Chondrocyte (in vitro differentiated cells): Measurements from ENCODE around the gene ALG14. TPM values are rescaled to one million over a fixed set of nuclear protein-coding genes. Genes with fewer than 3 reads are reported as not detected.
A peak's percentile ranks its signal among the peaks of the same experiment; 100 is the strongest.

Experiments
- DNase-seq: peaks from one replicate; pipeline ENCODE4 v3.0.0; 2021; ENCODE audit warnings: mixed read lengths, low spot score
- H3K27ac Mint-ChIP-seq: one replicate; pipeline ENCODE4 v1.8.0; 2021; ENCODE audit warnings: mild to moderate bottlenecking, moderate library complexity, mixed read lengths; ENCODE audit not compliant: unreplicated experiment
- H3K27me3 Mint-ChIP-seq: 2 replicates; pipeline ENCODE4 v1.8.0; 2021; ENCODE audit warnings: low read depth, mixed read lengths
- H3K36me3 Mint-ChIP-seq: 2 replicates; pipeline ENCODE4 v1.8.0; 2021; ENCODE audit warnings: low read depth, mixed read lengths
- H3K4me1 Mint-ChIP-seq: 2 replicates; pipeline ENCODE4 v1.8.0; 2021; ENCODE audit warnings: low read depth, mild to moderate bottlenecking, mixed read lengths
- H3K4me3 Mint-ChIP-seq: one replicate; pipeline ENCODE4 v1.8.0; 2021; ENCODE audit warnings: mild to moderate bottlenecking, moderate library complexity, mixed read lengths; ENCODE audit not compliant: unreplicated experiment
- H3K9me3 Mint-ChIP-seq: 2 replicates; pipeline ENCODE4 v1.8.0; 2021; ENCODE audit warnings: low read depth, mixed read lengths
- total RNA-seq: library from RNA; stranded (reverse); gene quantifications from 3 replicates; pipeline ENCODE4 v1.2.1, GENCODE V29; 2021
- TF ChIP-seq, protein P1 (sequence below): fragments of 200-600 bp; sonication (generic); IDR thresholded peaks from 2 replicates; pipeline ENCODE4 v1.5.0; 2021; ENCODE audit warnings: antibody characterized with exemption, mild to moderate bottlenecking, moderate library complexity

Gene ALG14
- total RNA-seq, 1 donor from 2014 or later, result 3.8 TPM

DNA sequence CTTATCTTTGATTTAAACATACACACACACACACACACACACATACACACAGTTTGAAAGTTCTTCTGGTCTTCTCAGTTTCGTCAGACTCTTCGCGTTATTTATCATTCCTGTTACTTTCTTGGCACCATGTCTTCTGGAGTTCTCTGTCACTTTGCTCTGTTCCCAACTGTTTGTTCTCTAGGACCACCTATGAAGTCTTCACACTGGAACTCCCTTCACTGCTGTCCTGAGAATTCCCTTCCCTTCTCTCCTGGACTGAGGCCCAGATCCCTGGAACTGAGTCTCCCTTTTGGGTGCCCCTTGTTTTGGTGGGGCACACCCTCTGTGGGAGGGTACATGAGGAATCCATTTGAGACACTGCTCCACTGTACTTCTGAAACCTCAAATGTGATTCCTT lies 30.5 kb downstream of the ALG14 start:
- TF ChIP-seq, protein P1, sequence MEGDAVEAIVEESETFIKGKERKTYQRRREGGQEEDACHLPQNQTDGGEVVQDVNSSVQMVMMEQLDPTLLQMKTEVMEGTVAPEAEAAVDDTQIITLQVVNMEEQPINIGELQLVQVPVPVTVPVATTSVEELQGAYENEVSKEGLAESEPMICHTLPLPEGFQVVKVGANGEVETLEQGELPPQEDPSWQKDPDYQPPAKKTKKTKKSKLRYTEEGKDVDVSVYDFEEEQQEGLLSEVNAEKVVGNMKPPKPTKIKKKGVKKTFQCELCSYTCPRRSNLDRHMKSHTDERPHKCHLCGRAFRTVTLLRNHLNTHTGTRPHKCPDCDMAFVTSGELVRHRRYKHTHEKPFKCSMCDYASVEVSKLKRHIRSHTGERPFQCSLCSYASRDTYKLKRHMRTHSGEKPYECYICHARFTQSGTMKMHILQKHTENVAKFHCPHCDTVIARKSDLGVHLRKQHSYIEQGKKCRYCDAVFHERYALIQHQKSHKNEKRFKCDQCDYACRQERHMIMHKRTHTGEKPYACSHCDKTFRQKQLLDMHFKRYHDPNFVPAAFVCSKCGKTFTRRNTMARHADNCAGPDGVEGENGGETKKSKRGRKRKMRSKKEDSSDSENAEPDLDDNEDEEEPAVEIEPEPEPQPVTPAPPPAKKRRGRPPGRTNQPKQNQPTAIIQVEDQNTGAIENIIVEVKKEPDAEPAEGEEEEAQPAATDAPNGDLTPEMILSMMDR, result no peak

DNA sequence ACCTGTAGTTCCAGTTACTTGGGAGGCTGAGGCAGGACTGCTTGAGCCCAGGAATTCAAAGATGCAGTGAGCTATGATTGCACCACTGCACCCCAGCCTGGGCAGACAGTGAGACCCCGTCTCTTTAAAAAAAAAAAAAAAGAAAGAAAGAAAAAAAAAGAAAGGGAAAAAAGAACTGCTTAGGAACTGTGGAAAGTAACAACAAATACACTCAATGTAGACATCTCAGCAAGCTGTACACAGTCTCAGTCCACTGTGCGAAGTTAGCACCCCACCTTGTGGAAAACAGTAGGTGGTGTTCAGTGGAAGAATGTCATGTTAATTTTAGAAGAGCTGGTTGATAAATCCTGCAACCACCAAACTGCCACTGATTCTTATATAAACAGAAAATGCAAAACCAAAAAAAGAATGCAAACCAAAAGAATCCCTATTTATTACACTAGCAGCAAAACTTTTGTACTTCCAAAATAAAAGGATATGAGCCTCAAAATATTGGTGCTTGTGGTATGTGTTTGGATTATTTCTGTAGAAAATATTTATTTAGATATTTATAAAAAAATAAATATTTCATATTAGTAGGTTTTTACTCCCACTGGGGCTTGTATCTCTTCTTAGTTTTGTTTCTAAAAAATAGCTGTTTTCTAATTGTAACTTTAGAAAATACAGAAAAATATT lies 31.1 kb downstream of the ALG14 start:
- peaks cover 5% of the 10 kb centered on the region for H3K4me1 Mint-ChIP-seq
- no peaks in the 10 kb centered on the region for H3K27me3 Mint-ChIP-seq
- no peak overlapping the region for H3K4me3 Mint-ChIP-seq
- DNase-seq, result no peak
- no peaks in the 10 kb centered on the region for H3K36me3 Mint-ChIP-seq
- no peaks in the 10 kb centered on the region for H3K9me3 Mint-ChIP-seq
- H3K27ac Mint-ChIP-seq, result no peak overlapping the region
- TF ChIP-seq, protein P1, result peak; percentile 92

More for the DNA sequence above, 30.5 kb downstream of the ALG14 start:
- H3K4me3 Mint-ChIP-seq, result no peak overlapping the region
- no peaks in the 10 kb centered on the region for H3K27me3 Mint-ChIP-seq
- no peaks in the 10 kb centered on the region for H3K9me3 Mint-ChIP-seq
- no peaks in the 10 kb centered on the region for H3K36me3 Mint-ChIP-seq
- H3K27ac Mint-ChIP-seq, result no peak overlapping the region
- peaks cover 5% of the 10 kb centered on the region for H3K4me1 Mint-ChIP-seq
- no peak for DNase-seq

DNA sequence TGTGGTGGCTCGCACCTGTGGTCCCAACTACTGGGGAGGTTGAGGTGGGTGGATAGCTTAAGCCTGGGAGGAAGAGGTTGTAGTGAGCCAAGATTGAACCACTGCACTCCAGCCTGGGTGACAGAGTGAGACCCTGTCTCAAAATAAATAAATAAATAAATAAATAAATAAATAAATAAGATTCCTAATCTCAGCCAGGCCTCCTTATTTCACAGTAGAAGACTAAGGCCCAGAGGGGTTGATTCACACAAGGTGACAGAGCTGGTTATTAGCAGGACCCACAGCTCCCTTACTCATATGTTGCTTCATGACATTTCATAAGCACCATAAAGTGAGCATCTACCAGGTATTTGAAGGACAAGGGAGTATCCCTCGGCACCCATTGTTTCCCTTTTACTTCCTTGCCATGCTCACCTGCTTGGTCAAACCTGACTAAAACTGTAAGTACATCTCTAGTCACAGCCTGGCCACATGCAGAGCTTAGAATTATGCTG lies 32.7 kb downstream of the ALG14 start:
- H3K27ac Mint-ChIP-seq, result no peak overlapping the region
- no peaks in the 10 kb centered on the region for H3K27me3 Mint-ChIP-seq

DNA sequence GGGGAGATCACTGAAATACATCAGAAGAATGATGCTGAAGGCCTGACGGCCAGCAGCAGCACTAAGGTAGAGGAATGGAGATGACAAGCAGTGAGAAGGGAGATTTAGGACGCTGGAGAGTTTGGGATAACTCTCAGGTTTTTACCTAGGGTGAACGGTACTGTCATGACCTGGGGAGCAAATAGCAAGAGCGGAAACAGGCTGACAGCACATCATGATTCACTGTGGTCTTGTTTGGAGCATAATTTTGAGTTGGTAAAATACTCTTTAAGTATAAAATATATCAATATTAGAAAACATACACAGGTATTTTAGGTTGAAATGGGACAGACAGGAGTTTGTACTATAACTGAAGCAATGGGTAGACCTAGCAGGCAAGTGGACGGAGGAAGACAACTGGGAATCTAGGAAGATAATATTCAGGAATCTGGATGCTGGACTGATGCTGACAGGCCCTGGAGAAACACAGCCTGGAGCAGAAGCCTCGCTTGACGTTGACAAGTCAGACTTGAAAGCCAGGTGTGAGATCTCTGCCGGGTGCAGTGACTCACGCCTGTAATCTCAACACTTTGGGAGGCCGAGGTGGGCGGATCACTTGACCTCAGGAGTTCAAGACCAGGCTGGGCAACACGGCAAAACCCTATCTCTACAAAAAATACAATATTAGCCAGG lies 33.3 kb downstream of the ALG14 start:
- H3K9me3 Mint-ChIP-seq, result no peaks in the 10 kb centered on the region
- no peaks in the 10 kb centered on the region for H3K27me3 Mint-ChIP-seq
- H3K27ac Mint-ChIP-seq, result no peak overlapping the region
- DNase-seq, result no peak
- H3K36me3 Mint-ChIP-seq, result no peaks in the 10 kb centered on the region
- no peak overlapping the region for H3K4me3 Mint-ChIP-seq
- TF ChIP-seq, protein P1, result no peak
- peaks cover 5% of the 10 kb centered on the region for H3K4me1 Mint-ChIP-seq

More for the DNA sequence above, 32.7 kb downstream of the ALG14 start:
- DNase-seq, result no peak
- no peaks in the 10 kb centered on the region for H3K9me3 Mint-ChIP-seq
- no peak overlapping the region for H3K4me3 Mint-ChIP-seq
- TF ChIP-seq, protein P1, result no peak
- peaks cover 5% of the 10 kb centered on the region for H3K4me1 Mint-ChIP-seq
- H3K36me3 Mint-ChIP-seq, result no peaks in the 10 kb centered on the region

DNA sequence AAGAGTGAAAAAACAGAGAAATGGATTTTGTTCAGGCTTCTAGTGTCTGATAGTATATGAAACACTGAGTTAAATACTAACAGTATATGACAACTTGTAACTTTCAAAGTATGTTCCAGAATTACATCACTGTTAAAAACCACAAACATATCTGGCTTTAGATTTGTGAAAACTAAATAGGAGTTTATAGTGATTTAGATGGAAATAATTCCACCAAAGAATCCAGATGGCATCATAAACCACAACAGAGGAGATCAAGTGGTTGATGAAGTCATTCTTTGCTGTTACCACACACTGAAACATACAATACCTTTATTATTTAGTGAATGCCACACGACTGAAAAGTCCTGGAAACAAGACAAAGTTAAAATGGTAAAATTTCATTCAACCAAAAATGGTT lies 37.2 kb downstream of the ALG14 start:
- Mint-ChIP-seq H3K4me3 (no peak overlapping the region), H3K27me3 (no peaks in the 10 kb centered on the region), H3K27ac (no peak overlapping the region), H3K4me1 (no peaks in the 10 kb centered on the region), H3K36me3 (no peaks in the 10 kb centered on the region), H3K9me3 (no peaks in the 10 kb centered on the region)
- TF ChIP-seq, protein P1, result no peak
- DNase-seq, result no peak
